GM18951 (cell line): ENCODE measurements around the gene PCYOX1L.

ENCODE experiments used
- POLR2A ChIP-seq: IDR thresholded peaks from 4 replicates; pipeline ENCODE4 v1.6.1; 2011; ENCODE audit warnings: mild to moderate bottlenecking; ENCODE audit not compliant: insufficient read length, insufficient read depth; ENCODE audit errors: extremely low read depth
- in situ Hi-C: fragments of 300-500 bp; cut with MboI; formaldehyde crosslinking; loops from one replicate; pipeline ENCODE4 v1.12.0; 2022; ENCODE audit warnings: low sequenced_read_pairs, mixed read lengths, inconsistent platforms; ENCODE audit not compliant: unreplicated experiment

Gene PCYOX1L

GRCh38 chr5:149345147-149345891 lies 12.5 kb upstream of the PCYOX1L start, which contains the start of gene GRPEL2:
TSS of gene GRPEL2 (plus strand) at chr5:149345499. CDS start at chr5:149345540, 41 bp downstream.
- peak; percentile 96 for TF ChIP-seq POLR2A
- in situ Hi-C loops: no loop called here

- TF ChIP-seq POLR2A: no peak
- in situ Hi-C loops: no loop called here
These were observed 12.0 kb upstream of the PCYOX1L start for GRCh38 chr5:149345892-149346222.

- TF ChIP-seq POLR2A: no peak
- in situ Hi-C loops: no loop called here
These were observed 9.3 kb upstream of the PCYOX1L start for GRCh38 chr5:149348518-149348917.

- in situ Hi-C loops: no loop called here
- no peak for TF ChIP-seq POLR2A
These were observed 8.5 kb upstream of the PCYOX1L start for GRCh38 chr5:149349382-149349781.

GRCh38 chr5:149352169-149352568 lies 5.7 kb upstream of the PCYOX1L start:
- TF ChIP-seq POLR2A: no peak
- in situ Hi-C loops: loop anchor here (25.0 kb wide), 1 partner anchor 210 kb away; the partner anchor contains the start of gene CSNK1A1

- in situ Hi-C loops: loop anchor here (25.0 kb wide), 1 partner anchor 208 kb away; the partner anchor contains the start of gene CSNK1A1
- TF ChIP-seq POLR2A: no peak
These were observed 3.9 kb upstream of the PCYOX1L start for GRCh38 chr5:149353911-149354310.

- in situ Hi-C loops: loop anchor here (25.0 kb wide), 1 partner anchor 207 kb away; the partner anchor contains the start of gene CSNK1A1
- TF ChIP-seq POLR2A: no peak
These were observed 2.2 kb upstream of the PCYOX1L start for GRCh38 chr5:149355688-149356087.

- in situ Hi-C loops: loop anchor here (25.0 kb wide), 1 partner anchor 206 kb away; the partner anchor contains the start of gene CSNK1A1
- TF ChIP-seq POLR2A: no peak
These were observed 1.5 kb upstream of the PCYOX1L start for GRCh38 chr5:149356391-149356790.

GRCh38 chr5:149358294-149358651 lies 427 bp downstream of the PCYOX1L start:
- in situ Hi-C loops: loop anchor here (25.0 kb wide), 1 partner anchor 204 kb away; the partner anchor contains the start of gene CSNK1A1

GRCh38 chr5:149358868-149359495 lies 1.1 kb downstream of the PCYOX1L start:
- TF ChIP-seq POLR2A: no peak
- in situ Hi-C loops: loop anchor here (25.0 kb wide), 1 partner anchor 203 kb away; the partner anchor contains the start of gene CSNK1A1

More at GRCh38 chr5:149358294-149358651, 427 bp downstream of the PCYOX1L start:
- TF ChIP-seq POLR2A: no peak

GRCh38 chr5:149360272-149360671 lies 2.4 kb downstream of the PCYOX1L start:
- TF ChIP-seq POLR2A: no peak
- in situ Hi-C loops: loop anchor here (25.0 kb wide), 1 partner anchor 202 kb away; the partner anchor contains the start of gene CSNK1A1

- no peak for TF ChIP-seq POLR2A
- in situ Hi-C loops: loop anchor here (25.0 kb wide), 1 partner anchor 200 kb away; the partner anchor contains the start of gene CSNK1A1
These were observed 4.7 kb downstream of the PCYOX1L start for GRCh38 chr5:149362541-149362940.

- in situ Hi-C loops: loop anchor here (25.0 kb wide), 1 partner anchor 199 kb away; the partner anchor contains the start of gene CSNK1A1
These were observed 5.5 kb downstream of the PCYOX1L start for GRCh38 chr5:149363358-149363757.

More at GRCh38 chr5:149363358-149363757, 5.5 kb downstream of the PCYOX1L start:
- no peak for TF ChIP-seq POLR2A
